CD4-positive, alpha-beta memory T cell (primary cell): ENCODE measurements around the gene TBC1D7. TPM values are rescaled to one million over a fixed set of nuclear protein-coding genes. Genes with fewer than 3 reads are reported as not detected.
A peak's percentile ranks its signal among the peaks of the same experiment; 100 is the strongest.

ENCODE experiments used
- CTCF ChIA-PET: fragments of 350-600 bp; sonication (Branson Sonifier 250); formaldehyde crosslinking; loops from one replicate; lab custom pipeline; 2021; ENCODE audit warnings: inconsistent platforms; ENCODE audit not compliant: partially characterized antibody; lab: Charles Lee
- POLR2A ChIA-PET: fragments of 350-600 bp; sonication (Branson Sonifier 250); formaldehyde crosslinking; loops from one replicate; lab custom pipeline; 2021; ENCODE audit not compliant: partially characterized antibody; lab: Charles Lee
- DNase-seq, 5 donors: peaks; one replicate each; pipeline versions ENCODE4 v3.0.0 to v3.0.0-alpha.2; 2020 to 2022; ENCODE audit warnings: mixed read lengths in 1 of 5
- H3K27ac ChIP-seq: one replicate; pipeline ENCODE4 v1.7.0; 2013; ENCODE audit warnings: low read depth, low read length
- H3K27me3 ChIP-seq: 2 replicates; pipeline ENCODE4 v1.7.0; 2013; ENCODE audit warnings: mild to moderate bottlenecking, low read length, moderate library complexity; ENCODE audit not compliant: insufficient read depth
- H3K36me3 ChIP-seq: 2 replicates; pipeline ENCODE4 v1.7.0; 2013; ENCODE audit warnings: mild to moderate bottlenecking, low read length, moderate library complexity; ENCODE audit not compliant: insufficient read depth
- H3K4me1 ChIP-seq: 2 replicates; pipeline ENCODE4 v1.7.0; 2013; ENCODE audit warnings: mild to moderate bottlenecking, low read length, moderate library complexity; ENCODE audit not compliant: insufficient read depth
- H3K4me3 ChIP-seq, 2 donors: one replicate each; pipeline ENCODE4 v1.7.0; 2013; ENCODE audit warnings: low read length in 2 of 2, mild to moderate bottlenecking in 1 of 2
- H3K9me3 ChIP-seq, 2 donors: one replicate each; pipeline ENCODE4 v1.7.0; 2013; ENCODE audit warnings: low read length in 2 of 2, control low read depth in 1 of 2; ENCODE audit not compliant: control insufficient read depth in 1 of 2
- H3K27ac Mint-ChIP-seq, 7 donors: one replicate each; pipeline ENCODE4 v1.8.0; 2020 to 2021; ENCODE audit warnings: mixed read lengths in 7 of 7, mild to moderate bottlenecking in 6 of 7, inconsistent platforms in 3 of 7, moderate library complexity in 3 of 7
- H3K27me3 Mint-ChIP-seq, 2 donors: one replicate each; pipeline ENCODE4 v1.8.0; 2020 to 2021; ENCODE audit warnings: mixed read lengths in 2 of 2
- H3K36me3 Mint-ChIP-seq, 2 donors: one replicate each; pipeline ENCODE4 v1.8.0; 2020 to 2021; ENCODE audit warnings: mixed read lengths in 2 of 2, inconsistent platforms in 1 of 2, mild to moderate bottlenecking in 1 of 2
- H3K4me1 Mint-ChIP-seq, 4 donors: one replicate each; pipeline ENCODE4 v1.8.0; 2020 to 2021; ENCODE audit warnings: mixed read lengths in 4 of 4, mild to moderate bottlenecking in 1 of 4
- H3K4me3 Mint-ChIP-seq, 8 donors: one replicate each; pipeline ENCODE4 v1.8.0; 2020 to 2021; ENCODE audit warnings: mixed read lengths in 8 of 8, mild to moderate bottlenecking in 7 of 8, moderate library complexity in 6 of 8, inconsistent platforms in 3 of 8
- H3K9me3 Mint-ChIP-seq, 8 donors: one replicate each; pipeline ENCODE4 v1.8.0; 2020 to 2021; ENCODE audit warnings: mixed read lengths in 8 of 8, mild to moderate bottlenecking in 5 of 8, inconsistent platforms in 3 of 8, moderate library complexity in 1 of 8
- intact Hi-C: fragments of 100-400 bp; cut with micrococcal nuclease; formaldehyde crosslinking; loops from one replicate; pipeline ENCODE4 v1.15.1; 2023
- polyA plus RNA-seq, 2 donors: library from polyadenylated mRNA; unstranded; fragments of 300-500 nt; fragmentation: Illumina TruSeq; gene quantifications; one replicate each; pipeline ENCODE4 v1.2.3, GENCODE V29; 2021
- total RNA-seq, 2 experiments: library from RNA; stranded (reverse); gene quantifications; one replicate each; pipeline ENCODE4 v1.2.3, GENCODE V29; 2021

The TBC1D7 gene
- total and polyA plus RNA-seq, 4 experiments from 2014 or later, result 12.6 to 24.5 (median 14.7) TPM

- ChIA-PET CTCF (interaction anchor here (0.8 kb wide), 1 partner anchor 203 kb away, joined by 3 read pairs; no protein-coding TSS in a partner anchor), POLR2A (no interaction called here)
- Histone ChIP-seq H3K4me3 (no peak overlapping the region), H3K9me3 (no peaks in the 10 kb centered on the region), H3K27me3 (no peaks in the 10 kb centered on the region), H3K4me1 (peaks cover 8% of the 10 kb centered on the region), H3K27ac (no peak overlapping the region), H3K36me3 (no peaks in the 10 kb centered on the region)
- Mint-ChIP-seq H3K27ac (no peak overlapping the region), H3K4me1 (peaks cover 5 to 10% (median 7%) of the 10 kb centered on the region in 4 donors), H3K36me3 (no peaks in the 10 kb centered on the region), H3K27me3 (no peaks in the 10 kb centered on the region), H3K4me3 (no peak overlapping the region), H3K9me3 (peaks cover 0 to 4% (median 0%) of the 10 kb centered on the region in 8 donors)
- no peak for DNase-seq
- intact Hi-C loops, result no loop called here
Measured at GRCh38 chr6:13372076-13372475, 43.7 kb upstream of the TBC1D7 start.

- H3K9me3 Mint-ChIP-seq, result peaks cover 0 to 2% (median 0%) of the 10 kb centered on the region in 8 donors
- H3K27ac ChIP-seq, result no peak overlapping the region
- H3K27me3 Mint-ChIP-seq, result no peaks in the 10 kb centered on the region
- H3K36me3 Mint-ChIP-seq, result no peaks in the 10 kb centered on the region
- H3K36me3 ChIP-seq, result no peaks in the 10 kb centered on the region
- H3K27me3 ChIP-seq, result no peaks in the 10 kb centered on the region
- ChIA-PET POLR2A (no interaction called here), CTCF (interaction anchor here (0.8 kb wide), 1 partner anchor 204 kb away, joined by 3 read pairs; no protein-coding TSS in a partner anchor)
- DNase-seq, result no peak
- H3K27ac Mint-ChIP-seq, result no peak overlapping the region
- no peaks in the 10 kb centered on the region for H3K9me3 ChIP-seq
- H3K4me3 ChIP-seq, result no peak overlapping the region
- H3K4me1 Mint-ChIP-seq, result peaks cover 5 to 10% (median 7%) of the 10 kb centered on the region in 4 donors
- H3K4me1 ChIP-seq, result peaks cover 8% of the 10 kb centered on the region
- intact Hi-C loops, result no loop called here
- no peak overlapping the region for H3K4me3 Mint-ChIP-seq
Measured at GRCh38 chr6:13371421-13372072, 43.2 kb upstream of the TBC1D7 start.

- Histone ChIP-seq H3K4me3 (no peak overlapping the region), H3K27me3 (no peaks in the 10 kb centered on the region), H3K27ac (no peak overlapping the region), H3K9me3 (no peaks in the 10 kb centered on the region), H3K36me3 (no peaks in the 10 kb centered on the region), H3K4me1 (peaks cover 7% of the 10 kb centered on the region)
- POLR2A ChIA-PET, result no interaction called here
- CTCF ChIA-PET, result no interaction called here
- Mint-ChIP-seq H3K36me3 (no peaks in the 10 kb centered on the region), H3K4me1 (peaks cover 5 to 8% (median 6%) of the 10 kb centered on the region in 4 donors), H3K9me3 (no peaks in the 10 kb centered on the region), H3K27ac (peak overlapping the region in 1 of 7 donors; percentile 4), H3K4me3 (no peak overlapping the region), H3K27me3 (no peaks in the 10 kb centered on the region)
- intact Hi-C loops, result no loop called here
- no peak for DNase-seq
Measured at GRCh38 chr6:13370623-13371022, 42.3 kb upstream of the TBC1D7 start.

GRCh38 chr6:13369591-13369990 is 41.3 kb upstream of the TBC1D7 start:
- Mint-ChIP-seq H3K4me1 (no peaks in the 10 kb centered on the region), H3K4me3 (no peak overlapping the region), H3K36me3 (no peaks in the 10 kb centered on the region), H3K9me3 (no peaks in the 10 kb centered on the region), H3K27ac (peak overlapping the region in 1 of 7 donors; percentile 25), H3K27me3 (no peaks in the 10 kb centered on the region)
- intact Hi-C loops, result no loop called here
- H3K4me1 ChIP-seq, result no peaks in the 10 kb centered on the region
- no peak overlapping the region for H3K27ac ChIP-seq
- H3K27me3 ChIP-seq, result no peaks in the 10 kb centered on the region
- H3K9me3 ChIP-seq, result no peaks in the 10 kb centered on the region
- no peak for DNase-seq
- no peaks in the 10 kb centered on the region for H3K36me3 ChIP-seq
- CTCF ChIA-PET, result no interaction called here
- H3K4me3 ChIP-seq, result no peak overlapping the region
- POLR2A ChIA-PET, result no interaction called here

GRCh38 chr6:13368731-13369115 is 40.4 kb upstream of the TBC1D7 start:
- H3K4me1 ChIP-seq, result no peaks in the 10 kb centered on the region
- no peak overlapping the region for H3K27ac Mint-ChIP-seq
- intact Hi-C loops, result no loop called here
- no peaks in the 10 kb centered on the region for H3K27me3 Mint-ChIP-seq
- POLR2A ChIA-PET, result no interaction called here
- no peak for DNase-seq
- H3K36me3 ChIP-seq, result no peaks in the 10 kb centered on the region
- no peak overlapping the region for H3K27ac ChIP-seq
- H3K9me3 ChIP-seq, result no peaks in the 10 kb centered on the region
- no peaks in the 10 kb centered on the region for H3K4me1 Mint-ChIP-seq
- H3K36me3 Mint-ChIP-seq, result no peaks in the 10 kb centered on the region
- H3K4me3 ChIP-seq, result no peak overlapping the region
- H3K4me3 Mint-ChIP-seq, result no peak overlapping the region
- CTCF ChIA-PET, result no interaction called here
- H3K27me3 ChIP-seq, result no peaks in the 10 kb centered on the region
- no peaks in the 10 kb centered on the region for H3K9me3 Mint-ChIP-seq

- intact Hi-C loops, result no loop called here
- Histone ChIP-seq H3K4me1 (no peaks in the 10 kb centered on the region), H3K27me3 (no peaks in the 10 kb centered on the region), H3K4me3 (no peak overlapping the region), H3K9me3 (no peaks in the 10 kb centered on the region), H3K36me3 (no peaks in the 10 kb centered on the region), H3K27ac (no peak overlapping the region)
- CTCF ChIA-PET, result no interaction called here
- H3K4me3 Mint-ChIP-seq, result no peak overlapping the region
- no peaks in the 10 kb centered on the region for H3K27me3 Mint-ChIP-seq
- DNase-seq, result no peak
- H3K36me3 Mint-ChIP-seq, result no peaks in the 10 kb centered on the region
- H3K27ac Mint-ChIP-seq, result no peak overlapping the region
- POLR2A ChIA-PET, result no interaction called here
- H3K9me3 Mint-ChIP-seq, result no peaks in the 10 kb centered on the region
- no peaks in the 10 kb centered on the region for H3K4me1 Mint-ChIP-seq
Measured at GRCh38 chr6:13368079-13368730, 39.9 kb upstream of the TBC1D7 start.

- Mint-ChIP-seq H3K36me3 (no peaks in the 10 kb centered on the region), H3K27ac (no peak overlapping the region), H3K4me3 (peak overlapping the region in 1 of 8 donors; percentile 13), H3K27me3 (no peaks in the 10 kb centered on the region), H3K9me3 (no peaks in the 10 kb centered on the region), H3K4me1 (no peaks in the 10 kb centered on the region)
- POLR2A ChIA-PET, result no interaction called here
- DNase-seq, result no peak
- H3K36me3 ChIP-seq, result no peaks in the 10 kb centered on the region
- H3K27ac ChIP-seq, result no peak overlapping the region
- no peak overlapping the region for H3K4me3 ChIP-seq
- no peaks in the 10 kb centered on the region for H3K9me3 ChIP-seq
- no peaks in the 10 kb centered on the region for H3K27me3 ChIP-seq
- intact Hi-C loops, result no loop called here
- H3K4me1 ChIP-seq, result no peaks in the 10 kb centered on the region
- CTCF ChIA-PET, result no interaction called here
Measured at GRCh38 chr6:13367396-13367795, 39.1 kb upstream of the TBC1D7 start.
